Right renal pelvis (tissue), 4 donors: ENCODE results near the gene CRAMP1. TPM values are rescaled to one million over a fixed set of nuclear protein-coding genes. Genes with fewer than 3 reads are reported as not detected.

Source experiments
- polyA plus RNA-seq, 4 donors: library from polyadenylated mRNA; unstranded; fragments of 120-200 nt; gene quantifications; one replicate each; pipeline ENCODE4 v1.2.1, GENCODE V29; 2013; ENCODE audit not compliant: insufficient read length in 4 of 4

CRAMP1 gene
- polyA plus RNA-seq, 4 donors = 16.8 to 21.2 (median 19.0) TPM

Other genes starting within 250 kb of the CRAMP1 start
- 10 to 100 TPM; 14.2 to 21.1 (median 17.0) TPM for gene UNKL, start 197.7 kb upstream of the CRAMP1 start, polyA plus RNA-seq
- 10 to 100 TPM; 12.5 to 18.3 (median 14.8) TPM for gene UQCC4, start 191.6 kb upstream of the CRAMP1 start, polyA plus RNA-seq
- under 1 TPM in 1 of 4 donors, not detected in 3; 0.26 TPM for gene PERCC1, start 181.3 kb upstream of the CRAMP1 start, polyA plus RNA-seq
- 1 to 10 TPM; 2.2 to 3.5 (median 2.7) TPM for gene CCDC154, start 167.8 kb upstream of the CRAMP1 start, polyA plus RNA-seq
- gene CLCN7, start 137.3 kb upstream of the CRAMP1 start, polyA plus RNA-seq = 10 to 100 TPM; 43.4 to 62.1 (median 48.6) TPM
- gene PTX4, start 123.4 kb upstream of the CRAMP1 start, polyA plus RNA-seq = under 1 TPM in 1 of 4 donors, not detected in 3; 0.04 TPM
- gene TELO2, start 119.0 kb upstream of the CRAMP1 start, polyA plus RNA-seq = 10 to 100 TPM; 25.9 to 48.7 (median 30.5) TPM
- 10 to 100 TPM; 18.8 to 28.5 (median 20.6) TPM for gene TMEM204, start 78.7 kb upstream of the CRAMP1 start, polyA plus RNA-seq
- gene IFT140, start 288 bp upstream of the CRAMP1 start, polyA plus RNA-seq = 10 to 100 TPM; 37.3 to 43.5 (median 39.3) TPM
- 10 to 100 TPM; 76.4 to 95.3 (median 82.2) TPM for gene JPT2, start 65.9 kb downstream of the CRAMP1 start, polyA plus RNA-seq
- gene MAPK8IP3, start 93.8 kb downstream of the CRAMP1 start, polyA plus RNA-seq = 10 to 100 TPM; 38.7 to 54.3 (median 49.1) TPM
- gene NME3, start 159.2 kb downstream of the CRAMP1 start, polyA plus RNA-seq = 10 to 100 TPM; 23.2 to 49.8 (median 24.3) TPM
- gene EME2, start 160.4 kb downstream of the CRAMP1 start, polyA plus RNA-seq = 10 to 100 TPM in 1 of 4 donors, 1 to 10 TPM in 3; 6.7 to 10.7 (median 8.6) TPM
- gene MRPS34, start 160.8 kb downstream of the CRAMP1 start, polyA plus RNA-seq = 10 to 100 TPM; 64.2 to 87.3 (median 66.9) TPM
- gene SPSB3, start 170.2 kb downstream of the CRAMP1 start, polyA plus RNA-seq = 10 to 100 TPM; 34.9 to 58.0 (median 38.5) TPM
- gene NUBP2, start 170.6 kb downstream of the CRAMP1 start, polyA plus RNA-seq = 10 to 100 TPM; 36.8 to 62.7 (median 40.5) TPM
- gene IGFALS, start 181.3 kb downstream of the CRAMP1 start, polyA plus RNA-seq = 1 to 10 TPM; 2.2 to 4.6 (median 2.7) TPM
- 10 to 100 TPM; 34.3 to 51.3 (median 37.5) TPM for gene HAGH, start 214.5 kb downstream of the CRAMP1 start, polyA plus RNA-seq
- gene FAHD1, start 214.8 kb downstream of the CRAMP1 start, polyA plus RNA-seq = 10 to 100 TPM; 35.4 to 52.7 (median 43.9) TPM